ENCODE measurements around the gene SORCS2. TPM values are rescaled to one million over a fixed set of nuclear protein-coding genes. Genes with fewer than 3 reads are reported as not detected.

SORCS2 gene
- total RNA-seq, 2 donors from 2014 or later = 0.21 to 0.92 TPM

GRCh38 chr4:7288751-7289523 is 96.6 kb downstream of the SORCS2 start:
- DNase-seq = no peak
- intact Hi-C loops (cut with DNase I, micrococcal nuclease) = no loop called here

GRCh38 chr4:7289589-7289988 is 97.3 kb downstream of the SORCS2 start:
- no peak for ATAC-seq
- intact Hi-C loops (cut with DNase I, micrococcal nuclease) = no loop called here
- DNase-seq = no peak

More at GRCh38 chr4:7288751-7289523, 96.6 kb downstream of the SORCS2 start:
- ATAC-seq = no peak

GRCh38 chr4:7291372-7292114 is 99.2 kb downstream of the SORCS2 start:
- DNase-seq (peak; percentile 16 to 52), ATAC-seq (no peak)
- intact Hi-C loops (cut with DNase I, micrococcal nuclease) = no loop called here

- intact Hi-C loops (cut with DNase I, micrococcal nuclease) = no loop called here
- ATAC-seq = no peak
- DNase-seq = no peak
Observed at GRCh38 chr4:7293703-7294102, 101.4 kb downstream of the SORCS2 start.

- no peak for DNase-seq
- no peak for ATAC-seq
- intact Hi-C loops (cut with DNase I, micrococcal nuclease) = no loop called here
Observed at GRCh38 chr4:7294176-7294756, 101.9 kb downstream of the SORCS2 start.

GRCh38 chr4:7295197-7295910 is 103.0 kb downstream of the SORCS2 start:
- ATAC-seq (no peak), DNase-seq (peak; percentile 32 to 49)
- intact Hi-C loops (cut with DNase I, micrococcal nuclease) = loop anchor here in 1 of 2 donors (5.0 kb wide), 1 partner anchor 103 kb away; the partner anchor contains the start of gene SORCS2

GRCh38 chr4:7295911-7296660 is 103.7 kb downstream of the SORCS2 start:
- intact Hi-C loops (cut with DNase I, micrococcal nuclease) = loop anchor here in 1 of 2 donors (5.0 kb wide), 1 partner anchor 104 kb away; the partner anchor contains the start of gene SORCS2
- ATAC-seq (peak; percentile 48), DNase-seq (peak in 1 of 2 donors; percentile 35)

GRCh38 chr4:7296661-7297335 is 104.5 kb downstream of the SORCS2 start:
- intact Hi-C loops (cut with DNase I, micrococcal nuclease) = loop anchor here in 1 of 2 donors (5.0 kb wide), 1 partner anchor 104 kb away; the partner anchor contains the start of gene SORCS2
- DNase-seq (no peak), ATAC-seq (no peak)

GRCh38 chr4:7297374-7297773 is 105.0 kb downstream of the SORCS2 start:
- no peak for ATAC-seq
- intact Hi-C loops (cut with DNase I, micrococcal nuclease) = loop anchor here in 1 of 2 donors (5.0 kb wide), 1 partner anchor 105 kb away; the partner anchor contains the start of gene SORCS2

GRCh38 chr4:7297881-7298280 is 105.5 kb downstream of the SORCS2 start:
- no peak for DNase-seq
- no peak for ATAC-seq
- intact Hi-C loops (cut with DNase I, micrococcal nuclease) = loop anchor here in 1 of 2 donors (5.0 kb wide), 1 partner anchor 106 kb away; the partner anchor contains the start of gene SORCS2

More at GRCh38 chr4:7297374-7297773, 105.0 kb downstream of the SORCS2 start:
- no peak for DNase-seq

- DNase-seq (no peak), ATAC-seq (no peak)
- intact Hi-C loops (cut with DNase I, micrococcal nuclease) = loop anchor here in 1 of 2 donors (5.0 kb wide), 1 partner anchor 106 kb away; the partner anchor contains the start of gene SORCS2
Observed at GRCh38 chr4:7298619-7299009, 106.3 kb downstream of the SORCS2 start.

GRCh38 chr4:7299010-7299907 is 106.9 kb downstream of the SORCS2 start:
- ATAC-seq (no peak), DNase-seq (no peak)
- intact Hi-C loops (cut with DNase I, micrococcal nuclease) = loop anchor here in 1 of 2 donors (5.0 kb wide), 1 partner anchor 107 kb away; the partner anchor contains the start of gene SORCS2

GRCh38 chr4:7299908-7300710 is 107.8 kb downstream of the SORCS2 start:
- ATAC-seq (no peak), DNase-seq (no peak)
- intact Hi-C loops (cut with DNase I, micrococcal nuclease) = loop anchor here in 1 of 2 donors (5.0 kb wide), 1 partner anchor 108 kb away; the partner anchor contains the start of gene SORCS2

- intact Hi-C loops (cut with DNase I, micrococcal nuclease) = no loop called here
- no peak for ATAC-seq
- DNase-seq = no peak
Observed at GRCh38 chr4:7300711-7301095, 108.4 kb downstream of the SORCS2 start.

- DNase-seq (no peak), ATAC-seq (no peak)
- intact Hi-C loops (cut with DNase I, micrococcal nuclease) = no loop called here
Observed at GRCh38 chr4:7301126-7301785, 108.9 kb downstream of the SORCS2 start.

Measured in left colon (tissue), 2 donors.